ENCODE measurements around the gene GMPR2. TPM values are rescaled to one million over a fixed set of nuclear protein-coding genes. Genes with fewer than 3 reads are reported as not detected.
"Not testable (repeated sequence)": the region's sequence is repeated elsewhere in the genome, so short reads cannot be mapped to it uniquely, and the experiment has no call there.

The GMPR2 gene
- total RNA-seq, 1 experiment from 2014 or later, result 164 TPM

- H3K79me2 ChIP-seq (ENCODE audit: low read length), result peaks cover 37% of the 10 kb centered on the region
- H3K9me3 ChIP-seq (ENCODE audit: low read length), result no peaks in the 10 kb centered on the region
- no peaks in the 10 kb centered on the region for H3K9me2 ChIP-seq (replicated peaks; ENCODE audit: insufficient read depth, low read length)
- H3K27me3 ChIP-seq (ENCODE audit: low read length), result no peaks in the 10 kb centered on the region
- H2AFZ ChIP-seq (ENCODE audit: low read length), result peak within 1 kb of the TSS; percentile 74; the same call in 1 of the 2 replicates
- peak within 1 kb of the TSS; percentile 74 for H3K4me2 ChIP-seq (ENCODE audit: low read depth, low read length, poor library complexity, severe bottlenecking)
- peak; percentile 97 for DNase-seq
- H3K9ac ChIP-seq (ENCODE audit: low read length), result peak within 1 kb of the TSS; percentile 89
- H4K20me1 ChIP-seq (ENCODE audit: insufficient read depth, low read depth, low read length), result no peaks in the 10 kb centered on the region
- H3K36me3 ChIP-seq (ENCODE audit: insufficient read depth, low read length), result peaks cover 23% of the 10 kb centered on the region
- peak within 1 kb of the TSS; percentile 72 for H3K4me3 ChIP-seq (ENCODE audit: low read length)
- peaks cover 35% of the 10 kb centered on the region for H3K4me1 ChIP-seq (ENCODE audit: low read length)
- peak within 1 kb of the TSS; percentile 78 for H3K27ac ChIP-seq (ENCODE audit: low read length)
Measured at GRCh38 chr14:24195186-24196070, 37.3 kb upstream of the GMPR2 start, which contains the start of gene TM9SF1. Gene TM9SF1 (minus strand): TSS chr14:24195441. CDS start chr14:24195019, 422 bp downstream.

- H3K27ac ChIP-seq (ENCODE audit: low read length), result peak overlapping the region; percentile 78
- H3K9ac ChIP-seq (ENCODE audit: low read length), result peak overlapping the region; percentile 89
- DNase-seq, result peak; percentile 81
- peak overlapping the region; percentile 72 for H3K4me3 ChIP-seq (ENCODE audit: low read length)
- no peaks in the 10 kb centered on the region for H3K9me3 ChIP-seq (ENCODE audit: low read length)
- no peaks in the 10 kb centered on the region for H3K27me3 ChIP-seq (ENCODE audit: low read length)
- H3K79me2 ChIP-seq (ENCODE audit: low read length), result peaks cover 33% of the 10 kb centered on the region
- H3K36me3 ChIP-seq (ENCODE audit: insufficient read depth, low read length), result peaks cover 23% of the 10 kb centered on the region
- H3K9me2 ChIP-seq (replicated peaks; ENCODE audit: insufficient read depth, low read length), result no peaks in the 10 kb centered on the region
- peak overlapping the region; percentile 74 for H3K4me2 ChIP-seq (ENCODE audit: low read depth, low read length, poor library complexity, severe bottlenecking)
- H3K4me1 ChIP-seq (ENCODE audit: low read length), result peaks cover 35% of the 10 kb centered on the region
- H4K20me1 ChIP-seq (ENCODE audit: insufficient read depth, low read depth, low read length), result no peaks in the 10 kb centered on the region
- H2AFZ ChIP-seq (ENCODE audit: low read length), result peak overlapping the region; percentile 74; the same call in 1 of the 2 replicates
Measured at GRCh38 chr14:24196071-24197055, 36.4 kb upstream of the GMPR2 start.

- peak overlapping the region; percentile 78 for H3K27ac ChIP-seq (ENCODE audit: low read length)
- no peaks in the 10 kb centered on the region for H4K20me1 ChIP-seq (ENCODE audit: insufficient read depth, low read depth, low read length)
- peaks cover 23% of the 10 kb centered on the region for H3K36me3 ChIP-seq (ENCODE audit: insufficient read depth, low read length)
- H3K9me2 ChIP-seq (replicated peaks; ENCODE audit: insufficient read depth, low read length), result no peaks in the 10 kb centered on the region
- H3K9me3 ChIP-seq (ENCODE audit: low read length), result 0 out of 2 replicates have a peak, but pooled peaks cover 2% of the 10 kb centered on the region
- DNase-seq, result no peak
- H3K9ac ChIP-seq (ENCODE audit: low read length), result peak overlapping the region; percentile 89
- peak overlapping the region; percentile 72 for H3K4me3 ChIP-seq (ENCODE audit: low read length)
- H3K4me1 ChIP-seq (ENCODE audit: low read length), result peaks cover 35% of the 10 kb centered on the region
- peaks cover 29% of the 10 kb centered on the region for H3K79me2 ChIP-seq (ENCODE audit: low read length)
- H2AFZ ChIP-seq (ENCODE audit: low read length), result no peak overlapping the region
- H3K4me2 ChIP-seq (ENCODE audit: low read depth, low read length, poor library complexity, severe bottlenecking), result peak overlapping the region; percentile 74
- H3K27me3 ChIP-seq (ENCODE audit: low read length), result no peaks in the 10 kb centered on the region
Measured at GRCh38 chr14:24197056-24197450, 35.7 kb upstream of the GMPR2 start.

GRCh38 chr14:24198814-24199524 lies 33.8 kb upstream of the GMPR2 start:
- Histone ChIP-seq H3K9me2 (replicated peaks; ENCODE audit: insufficient read depth, low read length) (no peaks in the 10 kb centered on the region), H3K27me3 (ENCODE audit: low read length) (no peaks in the 10 kb centered on the region)

GRCh38 chr14:24202538-24202937 lies 30.2 kb upstream of the GMPR2 start:
- not testable (repeated sequence) for H3K79me2 ChIP-seq (ENCODE audit: low read length); H2AFZ ChIP-seq (ENCODE audit: low read length)
- H3K36me3 ChIP-seq (ENCODE audit: insufficient read depth, low read length), result peaks cover 57% of the 10 kb centered on the region

More at GRCh38 chr14:24198814-24199524, 33.8 kb upstream of the GMPR2 start:
- Histone ChIP-seq H3K4me3 (ENCODE audit: low read length) (no peak overlapping the region), H2AFZ (ENCODE audit: low read length) (no peak overlapping the region), H3K9me3 (ENCODE audit: low read length) (peaks cover 8% of the 10 kb centered on the region), H3K4me1 (ENCODE audit: low read length) (peaks cover 33% of the 10 kb centered on the region), H3K9ac (ENCODE audit: low read length) (no peak overlapping the region), H3K4me2 (ENCODE audit: low read depth, low read length, poor library complexity, severe bottlenecking) (no peak overlapping the region), H3K36me3 (ENCODE audit: insufficient read depth, low read length) (peaks cover 26% of the 10 kb centered on the region), H3K79me2 (ENCODE audit: low read length) (peaks cover 16% of the 10 kb centered on the region), H4K20me1 (ENCODE audit: insufficient read depth, low read depth, low read length) (no peaks in the 10 kb centered on the region), H3K27ac (ENCODE audit: low read length) (no peak overlapping the region)
- DNase-seq, result no peak

GRCh38 chr14:24203249-24203886 lies 29.4 kb upstream of the GMPR2 start:
- H3K4me2 ChIP-seq (ENCODE audit: low read depth, low read length, poor library complexity, severe bottlenecking); H4K20me1 ChIP-seq (ENCODE audit: insufficient read depth, low read depth, low read length); H2AFZ ChIP-seq (ENCODE audit: low read length); H3K9ac ChIP-seq (ENCODE audit: low read length); H3K9me2 ChIP-seq (replicated peaks; ENCODE audit: insufficient read depth, low read length); H3K27me3 ChIP-seq (ENCODE audit: low read length); H3K27ac ChIP-seq (ENCODE audit: low read length); H3K79me2 ChIP-seq (ENCODE audit: low read length); H3K4me3 ChIP-seq (ENCODE audit: low read length); H3K4me1 ChIP-seq (ENCODE audit: low read length); H3K9me3 ChIP-seq (ENCODE audit: low read length); DNase-seq: not testable (repeated sequence)
- peaks cover 65% of the 10 kb centered on the region for H3K36me3 ChIP-seq (ENCODE audit: insufficient read depth, low read length)

More at GRCh38 chr14:24202538-24202937, 30.2 kb upstream of the GMPR2 start:
- H3K9me3 ChIP-seq (ENCODE audit: low read length); H4K20me1 ChIP-seq (ENCODE audit: insufficient read depth, low read depth, low read length); H3K4me2 ChIP-seq (ENCODE audit: low read depth, low read length, poor library complexity, severe bottlenecking); H3K27me3 ChIP-seq (ENCODE audit: low read length); H3K4me1 ChIP-seq (ENCODE audit: low read length); H3K9ac ChIP-seq (ENCODE audit: low read length); DNase-seq; H3K9me2 ChIP-seq (replicated peaks; ENCODE audit: insufficient read depth, low read length); H3K4me3 ChIP-seq (ENCODE audit: low read length); H3K27ac ChIP-seq (ENCODE audit: low read length): not testable (repeated sequence)

All from Karpas-422 (cell line).